ENCODE results near the gene JAKMIP2.
A peak's percentile ranks its signal among the peaks of the same experiment; 100 is the strongest.
"Not testable (repeated sequence)": the region's sequence is repeated elsewhere in the genome, so short reads cannot be mapped to it uniquely, and the experiment has no call there.

Gene JAKMIP2

GRCh38 chr5:147658293-147658932 is 124.1 kb downstream of the JAKMIP2 start:
- DNase-seq (ENCODE audit: low spot score): no peak

GRCh38 chr5:147648597-147648996 is 133.9 kb downstream of the JAKMIP2 start:
- no peak for DNase-seq (ENCODE audit: low spot score)

- DNase-seq (ENCODE audit: low spot score): no peak
Measured at GRCh38 chr5:147645197-147645596, 137.3 kb downstream of the JAKMIP2 start.

GRCh38 chr5:147644460-147644859 is 138.1 kb downstream of the JAKMIP2 start:
- DNase-seq (ENCODE audit: low spot score): no peak

GRCh38 chr5:147643142-147643541 is 139.4 kb downstream of the JAKMIP2 start:
- DNase-seq (ENCODE audit: low spot score): no peak

- DNase-seq (ENCODE audit: low spot score): no peak
Measured at GRCh38 chr5:147642666-147643065, 139.9 kb downstream of the JAKMIP2 start.

GRCh38 chr5:147639321-147639720 is 143.2 kb downstream of the JAKMIP2 start:
- DNase-seq (ENCODE audit: low spot score): no peak

- DNase-seq (ENCODE audit: low spot score): no peak
Measured at GRCh38 chr5:147636729-147636984, 145.9 kb downstream of the JAKMIP2 start.

- DNase-seq (ENCODE audit: low spot score): no peak
Measured at GRCh38 chr5:147635882-147636728, 146.4 kb downstream of the JAKMIP2 start.

GRCh38 chr5:147635439-147635838 is 147.1 kb downstream of the JAKMIP2 start:
- not testable (repeated sequence) for DNase-seq (ENCODE audit: low spot score)

GRCh38 chr5:147633173-147633572 is 149.4 kb downstream of the JAKMIP2 start:
- no peak for DNase-seq (ENCODE audit: low spot score)

GRCh38 chr5:147631428-147632003 is 151.0 kb downstream of the JAKMIP2 start:
- DNase-seq (ENCODE audit: low spot score): no peak

- DNase-seq (ENCODE audit: low spot score): no peak
Measured at GRCh38 chr5:147629196-147629595, 153.3 kb downstream of the JAKMIP2 start.

GRCh38 chr5:147628058-147628895 is 154.3 kb downstream of the JAKMIP2 start:
- DNase-seq (ENCODE audit: low spot score): peak; percentile 80

GRCh38 chr5:147626464-147626863 is 156.1 kb downstream of the JAKMIP2 start:
- no peak for DNase-seq (ENCODE audit: low spot score)

- DNase-seq (ENCODE audit: low spot score): no peak
Measured at GRCh38 chr5:147621016-147621415, 161.5 kb downstream of the JAKMIP2 start.

- no peak for DNase-seq (ENCODE audit: low spot score)
Measured at GRCh38 chr5:147619281-147619878, 163.1 kb downstream of the JAKMIP2 start.

- DNase-seq (ENCODE audit: low spot score): no peak
Measured at GRCh38 chr5:147617711-147618350, 164.7 kb downstream of the JAKMIP2 start.

GRCh38 chr5:147617191-147617606 is 165.3 kb downstream of the JAKMIP2 start:
- DNase-seq (ENCODE audit: low spot score): no peak

GRCh38 chr5:147616421-147616820 is 166.1 kb downstream of the JAKMIP2 start:
- DNase-seq (ENCODE audit: low spot score): no peak

GRCh38 chr5:147613359-147613758 is 169.2 kb downstream of the JAKMIP2 start:
- DNase-seq (ENCODE audit: low spot score): no peak

GRCh38 chr5:147611483-147611882 is 171.0 kb downstream of the JAKMIP2 start:
- no peak for DNase-seq (ENCODE audit: low spot score)

All from NAMALWA (cell line).